NCI-H446 (cell line): Measurements from ENCODE around the gene TSNAXIP1.
"Not testable (repeated sequence)": the region's sequence is repeated elsewhere in the genome, so short reads cannot be mapped to it uniquely, and the experiment has no call there.

Source experiments
- DNase-seq, 2 experiments: peaks; one replicate each; lab custom pipeline; 2025; lab: John Stamatoyannopoulos, UW

TSNAXIP1 gene

GRCh38 chr16:67862623-67863583 lies 56.2 kb downstream of the TSNAXIP1 start:
- no peak for DNase-seq

DNA sequence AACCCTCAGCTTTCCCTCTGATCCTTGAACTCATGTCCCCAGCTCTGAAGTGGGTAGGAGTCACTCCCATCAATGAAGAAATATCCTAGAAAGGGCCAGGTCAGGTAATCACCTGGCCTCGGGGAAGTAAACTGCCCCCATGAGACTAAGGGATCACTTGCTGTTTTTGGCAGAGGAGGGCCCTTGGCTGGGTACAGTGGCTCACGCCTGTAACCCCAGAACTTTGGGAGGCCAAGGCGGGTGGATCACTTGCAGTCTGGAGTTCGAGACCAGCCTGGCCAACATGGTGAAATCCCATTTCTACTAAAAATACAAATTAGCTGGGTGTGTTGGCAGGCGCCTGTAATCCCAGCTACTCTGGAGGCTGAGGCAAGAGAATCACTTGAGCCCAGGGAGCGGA lies 57.4 kb downstream of the TSNAXIP1 start:
- not testable (repeated sequence) for DNase-seq

DNA sequence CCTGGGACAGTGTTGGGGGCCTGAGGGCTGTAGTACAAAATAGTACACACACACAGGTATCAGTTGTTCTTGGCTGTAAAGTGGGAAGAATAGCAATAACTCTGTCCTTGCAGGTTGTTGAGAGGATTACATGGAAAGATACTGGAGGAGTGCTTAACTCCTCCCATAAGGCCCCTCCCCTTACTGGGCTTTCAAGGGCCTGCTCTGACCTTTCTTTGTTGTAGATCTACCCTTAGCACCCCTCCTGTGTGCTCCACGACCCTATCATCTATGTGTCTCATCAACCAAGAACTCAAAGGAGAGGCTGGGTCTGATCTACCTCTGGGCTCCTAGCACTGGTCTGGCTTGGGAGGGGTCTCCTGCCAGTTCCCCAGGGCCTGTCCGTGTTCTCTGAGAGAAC lies 57.9 kb downstream of the TSNAXIP1 start:
- no peak for DNase-seq

DNA sequence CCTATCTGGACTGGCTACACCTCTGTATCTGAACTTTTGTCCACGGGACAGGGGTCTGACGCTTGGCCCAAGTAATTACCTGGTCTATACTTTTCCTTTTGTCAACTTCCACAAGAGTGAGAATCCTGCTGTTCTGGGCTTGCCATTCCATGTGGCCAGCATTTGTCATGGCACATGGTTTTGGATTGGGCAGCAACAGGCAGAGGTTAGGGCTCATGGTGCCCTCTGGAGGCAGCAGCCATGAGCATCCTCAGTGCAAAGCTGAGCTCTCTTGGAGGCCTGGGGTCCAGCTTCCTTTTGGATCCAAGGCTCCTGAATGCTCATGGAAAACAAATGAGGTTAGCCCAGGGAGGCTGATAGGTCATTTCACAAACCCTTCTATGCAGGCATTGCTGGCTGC lies 58.6 kb downstream of the TSNAXIP1 start:
- DNase-seq, result peak in 1 of 2 experiments; percentile 0

- no peak for DNase-seq
These were observed 61.6 kb downstream of the TSNAXIP1 start for GRCh38 chr16:67868290-67868689.

- no peak for DNase-seq
These were observed 63.0 kb downstream of the TSNAXIP1 start for GRCh38 chr16:67869653-67870052.

DNA sequence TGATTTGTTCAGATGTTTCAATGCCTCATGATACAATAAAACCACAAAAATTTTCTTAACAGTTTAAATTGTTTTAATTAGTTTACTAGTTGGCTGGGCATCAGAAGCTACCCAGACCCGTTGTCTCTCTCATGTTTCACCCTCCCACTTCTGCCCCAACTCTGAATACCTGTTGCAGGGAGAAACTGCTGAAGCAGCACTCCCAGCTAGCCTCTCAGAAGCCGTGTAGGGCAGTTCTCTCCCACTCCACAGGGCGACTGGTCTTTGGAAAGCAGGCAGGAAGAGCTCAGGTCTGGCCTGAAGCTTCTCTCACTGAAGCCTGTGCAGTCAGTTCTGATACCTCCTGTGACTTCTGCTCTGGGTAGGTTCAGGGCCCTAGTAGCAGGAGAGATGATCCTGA lies 64.6 kb downstream of the TSNAXIP1 start:
- no peak for DNase-seq

DNA sequence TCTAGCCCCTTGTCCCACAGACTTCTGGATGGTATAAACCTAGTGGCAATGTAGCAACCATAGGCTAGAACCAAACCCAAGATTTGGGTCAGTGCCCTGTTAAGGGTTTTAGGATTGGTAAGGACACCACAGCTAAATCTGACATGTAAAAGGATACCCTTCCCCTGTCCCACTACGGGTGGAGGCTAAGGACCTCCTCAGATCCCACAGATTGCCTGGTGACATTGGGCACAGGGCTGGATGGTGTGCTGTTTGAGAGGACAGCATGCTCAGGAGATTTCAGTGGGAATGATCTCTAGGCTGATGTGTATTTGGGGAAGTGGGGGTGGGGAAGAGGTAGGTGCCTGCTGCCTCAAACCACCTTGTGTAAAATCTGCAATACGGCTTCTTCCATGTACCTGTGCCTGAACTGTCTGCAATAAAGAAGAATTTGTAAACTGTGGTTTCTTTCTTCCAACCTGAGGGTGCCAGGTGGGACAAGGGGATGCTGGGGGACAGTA lies 65.5 kb downstream of the TSNAXIP1 start:
- DNase-seq, result no peak

DNA sequence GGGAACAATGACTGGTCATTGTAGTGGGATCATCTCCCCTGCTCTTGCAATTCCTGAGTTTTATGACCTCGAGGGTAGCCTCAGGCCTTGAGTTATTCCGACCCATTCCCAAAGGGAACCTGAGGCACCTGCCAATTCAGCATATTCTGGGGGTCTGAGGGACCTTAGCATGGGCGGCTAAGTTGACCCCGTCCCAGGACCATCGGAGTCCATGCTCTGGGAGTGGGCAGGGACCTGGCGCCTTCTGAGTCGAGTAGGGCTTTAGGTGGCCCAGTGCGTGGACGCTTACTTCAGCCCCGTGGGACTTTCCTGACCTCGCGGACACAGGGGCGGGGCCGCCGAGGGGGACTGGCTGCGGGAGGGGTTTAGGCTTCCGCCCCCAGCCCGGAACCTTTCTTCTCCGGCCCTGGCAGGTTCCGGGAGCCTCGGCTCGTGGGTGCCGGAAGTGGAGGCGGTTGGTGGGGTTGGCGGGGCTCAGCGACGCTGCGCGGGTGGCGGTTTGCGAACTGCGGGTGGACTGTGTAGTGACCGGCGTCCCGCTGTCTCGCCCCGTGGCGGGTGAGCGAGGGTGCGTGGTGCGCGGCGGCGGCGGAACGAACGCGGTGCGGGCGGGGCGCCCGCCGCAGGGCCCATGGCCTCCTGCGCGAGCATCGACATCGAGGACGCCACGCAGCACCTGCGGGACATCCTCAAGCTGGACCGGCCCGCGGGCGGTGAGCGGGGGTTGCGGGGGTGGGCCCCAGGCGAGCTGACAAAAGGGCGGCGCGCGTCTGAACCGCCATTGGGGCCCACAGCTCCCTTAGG lies 66.1 kb downstream of the TSNAXIP1 start, which contains the start of gene EDC4:
TSS of gene EDC4 (plus strand) at position 422 of the 804 bp plus-strand sequence. CDS start at position 632, 210 bp downstream.
- peak in 1 of 2 experiments; percentile 58 for DNase-seq

GRCh38 chr16:67873435-67874370 lies 67.0 kb downstream of the TSNAXIP1 start:
- DNase-seq, result no peak

GRCh38 chr16:67874372-67874771 lies 67.7 kb downstream of the TSNAXIP1 start:
- no peak for DNase-seq

DNA sequence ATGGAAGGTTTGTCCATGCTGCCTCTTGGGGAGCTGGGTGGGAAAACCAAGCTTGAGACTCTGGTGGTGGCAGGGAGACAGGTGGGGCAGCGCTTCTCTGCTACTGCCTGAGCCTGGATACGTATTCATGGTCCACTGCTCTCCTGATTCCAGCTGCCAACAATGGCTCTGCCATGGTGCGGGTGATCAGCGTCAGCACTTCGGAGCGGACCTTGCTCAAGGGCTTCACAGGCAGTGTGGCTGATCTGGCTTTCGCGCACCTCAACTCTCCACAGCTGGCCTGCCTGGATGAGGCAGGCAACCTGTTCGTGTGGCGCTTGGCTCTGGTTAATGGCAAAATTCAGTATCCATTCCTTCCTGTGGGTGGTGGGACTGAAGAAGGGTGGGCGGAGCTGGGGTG lies 70.4 kb downstream of the TSNAXIP1 start:
- no peak for DNase-seq
